HG03558 (cell line): Measurements from ENCODE around the gene TUBA4A.
A peak's percentile ranks its signal among the peaks of the same experiment; 100 is the strongest.
"Not testable (repeated sequence)": the region's sequence is repeated elsewhere in the genome, so short reads cannot be mapped to it uniquely, and the experiment has no call there.

Experiments
- ATAC-seq: cut with Tn5 transposase; IDR thresholded peaks from one replicate; pipeline ENCODE4 v1.9.1; 2021; ENCODE audit warnings: moderate number of reproducible peaks; ENCODE audit not compliant: unreplicated experiment; ENCODE audit errors: extremely low read depth

TUBA4A gene

GRCh38 chr2:219216535-219216915 lies 37.2 kb downstream of the TUBA4A start:
- ATAC-seq = no peak

DNA sequence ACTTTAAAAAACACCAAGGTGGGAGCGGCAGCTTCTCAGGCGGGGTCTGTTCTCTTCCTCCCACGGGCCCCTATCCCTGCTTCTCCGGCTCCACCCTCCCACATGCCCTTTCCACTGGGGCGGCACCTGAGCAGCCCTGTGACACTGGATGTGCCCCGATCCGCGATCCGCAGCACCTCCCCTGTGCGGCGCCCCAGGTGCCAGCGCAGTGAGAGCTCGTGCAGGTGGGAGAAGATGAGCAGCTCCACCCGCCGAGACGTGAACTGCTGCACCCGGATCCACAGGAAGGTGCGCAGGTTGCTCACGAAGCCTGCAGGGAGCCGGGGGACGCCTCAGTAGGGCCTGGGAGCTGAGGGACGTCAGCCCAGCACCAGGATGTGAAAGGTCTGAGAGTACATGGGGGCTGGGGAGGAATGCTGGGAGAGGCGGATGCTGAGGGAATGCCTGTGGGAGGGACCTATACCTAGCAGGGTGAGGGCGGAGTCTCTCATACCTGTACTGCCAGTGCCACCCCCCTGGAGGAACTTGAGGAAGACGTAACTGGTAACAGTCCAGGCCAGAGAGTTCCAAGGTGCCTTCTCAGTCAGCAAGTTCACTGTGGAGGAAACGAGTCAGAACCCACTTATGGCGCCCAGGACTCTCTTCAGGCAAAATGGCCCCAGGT lies 37.7 kb downstream of the TUBA4A start:
- ATAC-seq = no peak

DNA sequence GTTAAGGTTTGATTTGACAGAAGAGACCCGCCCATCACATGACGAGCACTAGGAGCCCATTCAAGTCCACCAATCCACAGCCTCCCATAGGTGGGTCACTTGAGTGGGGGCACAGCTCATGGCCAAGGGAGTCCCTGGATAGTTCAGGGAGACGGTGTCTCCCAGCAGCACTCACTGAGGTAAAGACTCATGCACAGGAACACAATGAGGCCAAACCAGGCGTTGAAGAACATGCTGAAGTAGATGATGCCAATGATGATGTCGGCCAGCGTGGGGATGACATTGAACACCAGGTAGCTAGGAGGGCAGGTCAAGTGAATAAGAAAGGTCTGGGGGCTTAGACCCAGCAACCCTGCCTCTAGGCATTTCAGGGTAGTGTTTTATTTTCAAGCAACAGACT lies 38.9 kb downstream of the TUBA4A start:
- ATAC-seq = no peak

GRCh38 chr2:219214141-219214540 lies 39.6 kb downstream of the TUBA4A start:
- no peak for ATAC-seq

GRCh38 chr2:219213486-219214071 lies 40.1 kb downstream of the TUBA4A start:
- ATAC-seq = no peak

DNA sequence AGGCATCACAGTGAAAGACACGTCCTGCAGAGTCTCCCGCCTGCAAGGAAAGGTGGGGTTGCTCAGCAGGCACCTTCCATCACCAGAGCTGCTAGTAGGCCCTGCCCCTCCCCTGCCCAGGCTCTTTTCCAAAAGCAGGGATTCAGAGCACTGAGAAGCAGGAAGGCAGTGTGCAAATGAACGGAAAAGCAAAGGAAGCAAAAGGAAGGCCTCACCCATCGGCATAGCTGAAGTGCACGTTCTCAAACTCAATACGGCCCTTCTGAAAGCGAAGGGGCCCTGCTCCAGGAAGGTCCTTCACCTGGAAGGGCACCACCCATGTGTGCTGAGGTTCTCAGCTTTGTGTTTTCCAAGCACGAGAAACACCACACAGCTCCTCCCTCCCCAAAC lies 40.7 kb downstream of the TUBA4A start:
- ATAC-seq = no peak

GRCh38 chr2:219210886-219211362 lies 42.8 kb downstream of the TUBA4A start:
- ATAC-seq = no peak

DNA sequence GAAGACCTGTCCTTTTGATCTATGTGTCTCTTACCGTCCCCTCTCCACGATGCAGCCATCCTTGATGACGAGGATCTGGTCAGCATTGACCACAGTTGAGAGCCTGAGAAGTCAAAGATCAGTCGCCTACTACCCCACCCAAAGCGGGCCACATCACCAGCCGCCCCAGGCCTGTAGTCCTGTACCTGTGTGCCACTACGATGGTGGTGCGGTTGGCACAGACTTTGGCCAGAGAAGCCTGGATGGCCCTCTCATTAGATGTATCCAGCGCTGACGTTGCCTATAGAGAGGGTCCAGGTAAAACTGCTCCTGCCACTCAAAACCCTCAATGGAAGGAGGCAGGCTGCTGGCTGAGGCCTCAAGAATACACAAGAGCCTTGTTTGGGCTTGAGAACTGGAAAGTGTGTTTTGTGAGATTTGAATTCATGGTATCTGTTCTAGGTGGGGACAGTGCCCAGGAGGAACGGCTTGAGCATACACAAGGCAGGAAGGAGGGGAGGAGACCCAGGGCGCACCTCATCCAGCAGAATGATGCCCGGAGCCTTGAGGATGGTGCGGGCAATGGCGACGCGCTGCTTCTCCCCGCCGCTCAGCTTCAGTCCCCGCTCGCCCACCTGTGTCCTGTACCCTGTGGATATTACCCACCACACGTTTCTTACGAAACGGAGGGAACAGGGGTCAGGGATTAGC lies 43.4 kb downstream of the TUBA4A start:
- no peak for ATAC-seq

- ATAC-seq = no peak
Measured at GRCh38 chr2:219209236-219210195, 44.2 kb downstream of the TUBA4A start.

DNA sequence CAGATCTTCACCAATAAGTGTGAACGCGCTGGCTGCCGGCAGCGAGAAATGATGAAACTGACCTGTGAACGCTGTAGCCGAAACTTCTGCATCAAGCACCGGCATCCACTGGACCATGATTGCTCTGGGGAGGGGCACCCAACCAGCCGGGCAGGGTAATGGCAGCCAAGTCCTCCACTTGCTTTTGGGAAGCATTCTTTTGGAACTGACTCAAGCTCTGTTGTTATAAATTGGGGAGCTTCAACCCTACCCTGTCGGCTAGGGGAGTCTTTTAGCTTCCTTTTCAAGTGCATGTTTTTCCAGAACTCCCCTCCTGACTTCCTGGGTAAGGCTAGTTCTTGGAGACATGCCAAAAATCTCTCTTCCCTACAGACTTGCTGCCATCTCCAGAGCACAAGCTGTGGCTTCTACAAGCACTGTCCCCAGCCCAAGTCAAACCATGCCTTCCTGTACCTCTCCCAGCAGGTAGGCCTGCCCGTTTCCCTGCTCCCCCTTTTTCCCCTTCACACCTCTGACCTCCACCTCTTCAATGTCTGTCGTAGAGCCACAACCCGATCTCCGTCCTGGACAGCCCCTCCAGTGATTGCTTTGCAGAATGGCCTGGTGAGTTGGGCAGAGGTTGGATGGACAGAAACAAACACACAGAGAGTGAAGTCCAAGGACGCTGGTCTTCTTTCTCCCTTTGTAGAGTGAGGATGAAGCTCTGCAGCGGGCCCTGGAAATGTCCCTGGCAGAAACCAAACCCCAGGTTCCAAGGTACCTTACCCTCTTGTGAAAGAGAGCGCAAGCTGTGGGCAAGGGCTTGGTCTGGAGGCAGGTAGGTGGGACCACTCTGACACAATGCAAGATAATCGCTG lies 45.6 kb downstream of the TUBA4A start:
- no peak for ATAC-seq

- ATAC-seq = no peak
Measured at GRCh38 chr2:219207134-219207883, 46.4 kb downstream of the TUBA4A start.

- ATAC-seq = peak; percentile 83
Measured at GRCh38 chr2:219206328-219207133, 47.2 kb downstream of the TUBA4A start, which contains the start of gene ZFAND2B. ZFAND2B (plus strand) TSS chr2:219206782; CDS start chr2:219206988, 206 bp downstream.

DNA sequence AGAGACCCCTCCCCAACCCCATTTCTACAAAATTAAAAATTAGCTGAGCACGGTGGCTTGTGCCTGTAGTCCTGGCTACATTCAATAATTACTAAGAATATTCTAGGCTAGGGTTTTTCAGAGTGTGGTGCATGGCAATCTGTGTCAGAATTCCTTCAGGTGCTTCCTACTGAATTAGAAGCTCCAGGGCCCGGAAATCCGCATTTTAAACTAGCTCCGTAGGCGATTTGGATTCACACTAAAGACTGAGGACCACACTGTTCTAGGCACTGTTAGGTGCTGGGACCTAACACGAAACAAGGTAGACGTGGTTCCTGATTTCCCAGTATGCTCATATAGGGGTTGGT lies 47.8 kb downstream of the TUBA4A start:
- ATAC-seq = no peak

DNA sequence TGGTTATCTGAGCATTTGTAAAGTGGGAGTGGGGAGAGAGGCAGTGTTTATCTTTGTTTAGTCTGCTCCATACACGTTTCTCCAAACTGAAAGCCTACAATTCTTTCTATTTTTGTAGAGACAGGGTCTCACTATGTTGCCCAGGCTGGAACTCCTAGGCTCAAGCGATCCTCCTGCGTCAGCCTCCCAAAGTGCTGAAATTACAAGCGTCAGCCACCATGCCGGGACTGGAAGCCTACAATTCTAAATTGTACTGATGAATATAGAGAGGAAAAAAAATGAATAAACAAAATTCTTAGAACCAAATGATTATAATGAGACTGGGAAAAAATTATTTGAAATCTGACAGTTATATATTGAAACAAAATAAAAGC lies 48.6 kb downstream of the TUBA4A start:
- ATAC-seq = no peak

- ATAC-seq = no peak
Measured at GRCh38 chr2:219204425-219205164, 49.1 kb downstream of the TUBA4A start.

GRCh38 chr2:219201331-219201730 lies 52.4 kb downstream of the TUBA4A start:
- ATAC-seq = not testable (repeated sequence)
